ENCODE results near the gene VSIG8.

DNA sequence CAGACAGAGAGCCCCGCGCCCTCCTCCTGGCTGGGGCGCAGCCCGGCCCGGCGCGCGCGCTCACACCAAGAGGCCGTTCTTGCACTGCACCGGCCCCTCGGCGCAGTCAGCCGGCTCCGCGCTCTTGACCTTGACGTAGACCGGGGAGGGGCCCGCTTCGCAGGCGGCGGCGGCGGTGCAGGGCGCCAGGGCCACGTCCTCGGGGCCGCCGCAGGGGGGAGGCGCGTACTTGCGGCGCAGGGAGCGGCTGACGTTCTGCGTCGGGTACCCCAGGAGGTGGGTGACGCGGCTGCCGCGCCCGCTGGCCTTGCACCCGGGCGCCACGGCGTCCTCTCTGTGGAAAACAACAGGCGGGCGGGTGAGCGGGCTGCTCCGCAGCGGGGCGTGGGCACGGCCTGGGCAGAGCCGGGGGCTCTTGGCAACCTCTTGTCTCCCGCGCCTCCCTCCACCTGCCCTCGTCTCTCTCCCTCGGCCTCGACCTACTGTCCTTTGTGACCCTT is 7.7 kb downstream of the VSIG8 start:
- TF ChIP-seq POLR2A (IDR thresholded peaks at IDR 0.05; ENCODE audit: low read depth, low read length) (no peak), POLR2AphosphoS5 (IDR thresholded peaks at IDR 0.05; ENCODE audit: low read depth, low read length) (no peak), TAF1 (IDR thresholded peaks at IDR 0.05; ENCODE audit: low read depth, low read length) (no peak), PAX5 (IDR thresholded peaks at IDR 0.05; ENCODE audit: insufficient read depth, low read length, severe bottlenecking) (no peak)
